Epithelial cell of esophagus (primary cell): ENCODE measurements around the gene APCDD1L.

ENCODE experiments used
- DNase-seq: peaks from one replicate; pipeline ENCODE4 v3.0.0; 2010; ENCODE audit warnings: low read depth
- H3K4me3 ChIP-seq: 2 replicates; pipeline ENCODE4 v1.5.1; 2011; ENCODE audit warnings: mild to moderate bottlenecking, low read length, control low read depth
- CTCF ChIP-seq: IDR thresholded peaks from 2 replicates; pipeline ENCODE4 v1.5.1; 2011; ENCODE audit warnings: low read depth, mild to moderate bottlenecking, low read length, control low read depth, inconsistent platforms; ENCODE audit not compliant: insufficient read depth; ENCODE audit errors: missing control alignments

APCDD1L gene

GRCh38 chr20:58480551-58481336 lies 34.5 kb downstream of the APCDD1L start:
- H3K4me3 ChIP-seq: no peak overlapping the region
- no peak for TF ChIP-seq CTCF
- DNase-seq: no peak

GRCh38 chr20:58479726-58480440 lies 35.3 kb downstream of the APCDD1L start:
- H3K4me3 ChIP-seq: no peak overlapping the region
- DNase-seq: no peak
- no peak for TF ChIP-seq CTCF

- no peak for TF ChIP-seq CTCF
- DNase-seq: peak; percentile 54
These were observed 36.9 kb downstream of the APCDD1L start for GRCh38 chr20:58478141-58478805.

GRCh38 chr20:58475466-58475865 lies 39.7 kb downstream of the APCDD1L start:
- DNase-seq: no peak
- no peak overlapping the region for H3K4me3 ChIP-seq
- no peak for TF ChIP-seq CTCF

More at GRCh38 chr20:58478141-58478805, 36.9 kb downstream of the APCDD1L start:
- no peak overlapping the region for H3K4me3 ChIP-seq

- TF ChIP-seq CTCF: no peak
- H3K4me3 ChIP-seq: no peak overlapping the region
- DNase-seq: no peak
These were observed 41.5 kb downstream of the APCDD1L start for GRCh38 chr20:58473453-58474425.
